Erythroblast (primary cell): ENCODE data around the gene GALNT9.

Experiments
- GATA1 ChIP-seq: IDR thresholded peaks from 2 replicates; pipeline ENCODE4 v1.6.1; 2011; ENCODE audit warnings: low read depth, mild to moderate bottlenecking, control low read depth, low read length, moderate library complexity
- POLR2A ChIP-seq: IDR thresholded peaks from 2 replicates; pipeline ENCODE4 v1.6.1; 2011; ENCODE audit warnings: mild to moderate bottlenecking, low read length

DNA sequence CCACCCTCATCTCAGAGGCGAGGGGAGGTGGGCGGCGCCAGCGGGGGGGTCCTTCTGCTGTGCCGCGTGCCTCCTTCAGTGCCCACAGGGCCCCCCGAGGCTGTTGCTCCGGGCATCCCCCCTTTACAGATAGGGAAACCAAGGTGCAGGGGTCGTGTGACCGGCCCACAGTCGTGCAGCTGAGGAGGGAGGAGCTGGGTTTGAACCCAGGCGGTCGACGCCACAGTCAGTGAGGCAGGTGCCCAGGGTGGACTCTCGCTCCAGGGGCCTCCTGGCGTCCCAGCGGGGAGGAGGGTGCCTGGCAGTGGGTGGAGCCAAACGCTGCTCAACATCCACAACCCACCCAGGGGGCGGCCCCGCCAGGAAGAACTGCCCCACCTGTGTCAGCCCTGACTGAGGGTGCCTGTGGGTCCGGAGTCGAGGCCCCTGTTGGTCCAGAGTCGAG is 8.6 kb downstream of the GALNT9 start:
- TF ChIP-seq POLR2A: no peak
- no peak for TF ChIP-seq GATA1
